Measurements from ENCODE around the gene CATSPERZ.

GRCh38 chr11:64292460-64293254 lies 7.5 kb upstream of the CATSPERZ start:
- TF ChIP-seq ATF2 (CRISPR knock-in tag; IDR thresholded peaks at IDR 0.05) (no peak), SP1 (IDR thresholded peaks at IDR 0.05) (no peak), SP1 (CRISPR knock-in tag; IDR thresholded peaks at IDR 0.05) (no peak), HDAC2 (CRISPR knock-in tag; IDR thresholded peaks at IDR 0.05) (no peak)

Data from HepG2 (cell line).